ENCODE data around the gene NPC1.

DNA sequence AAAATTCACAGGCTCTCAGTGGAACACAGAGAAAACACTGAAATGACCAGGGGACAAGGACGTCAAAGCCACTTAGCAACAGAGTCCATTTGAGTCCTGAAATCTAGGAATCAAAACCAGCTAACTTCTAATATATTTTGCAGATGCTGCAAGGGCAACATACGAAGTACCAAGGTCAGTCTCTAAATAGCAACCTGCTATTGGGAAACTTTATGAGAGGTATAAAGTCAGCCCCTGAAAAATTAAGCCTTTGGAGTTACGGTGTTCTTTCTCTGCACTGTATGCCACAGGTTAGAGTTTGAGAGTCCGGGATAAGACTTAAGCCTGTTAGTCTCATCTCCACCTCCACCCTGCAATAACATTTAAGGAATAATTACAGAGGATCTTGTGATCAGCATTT, 13.3 kb downstream of the NPC1 start:
- no peak for TF ChIP-seq RFX5 (IDR thresholded peaks at IDR 0.05)
- no peak for TF ChIP-seq HOXB13 (CRISPR knock-in tag; IDR thresholded peaks at IDR 0.05; ENCODE audit: low read depth)
- TF ChIP-seq, protein P1, sequence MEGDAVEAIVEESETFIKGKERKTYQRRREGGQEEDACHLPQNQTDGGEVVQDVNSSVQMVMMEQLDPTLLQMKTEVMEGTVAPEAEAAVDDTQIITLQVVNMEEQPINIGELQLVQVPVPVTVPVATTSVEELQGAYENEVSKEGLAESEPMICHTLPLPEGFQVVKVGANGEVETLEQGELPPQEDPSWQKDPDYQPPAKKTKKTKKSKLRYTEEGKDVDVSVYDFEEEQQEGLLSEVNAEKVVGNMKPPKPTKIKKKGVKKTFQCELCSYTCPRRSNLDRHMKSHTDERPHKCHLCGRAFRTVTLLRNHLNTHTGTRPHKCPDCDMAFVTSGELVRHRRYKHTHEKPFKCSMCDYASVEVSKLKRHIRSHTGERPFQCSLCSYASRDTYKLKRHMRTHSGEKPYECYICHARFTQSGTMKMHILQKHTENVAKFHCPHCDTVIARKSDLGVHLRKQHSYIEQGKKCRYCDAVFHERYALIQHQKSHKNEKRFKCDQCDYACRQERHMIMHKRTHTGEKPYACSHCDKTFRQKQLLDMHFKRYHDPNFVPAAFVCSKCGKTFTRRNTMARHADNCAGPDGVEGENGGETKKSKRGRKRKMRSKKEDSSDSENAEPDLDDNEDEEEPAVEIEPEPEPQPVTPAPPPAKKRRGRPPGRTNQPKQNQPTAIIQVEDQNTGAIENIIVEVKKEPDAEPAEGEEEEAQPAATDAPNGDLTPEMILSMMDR (IDR thresholded peaks at IDR 0.05): no peak
- no peak for TF ChIP-seq CHD2 (IDR thresholded peaks at IDR 0.05; ENCODE audit: low read length, partially characterized antibody)
- TF ChIP-seq POLR2A (IDR thresholded peaks at IDR 0.05; ENCODE audit: low read length): no peak
- TF ChIP-seq, protein P2, sequence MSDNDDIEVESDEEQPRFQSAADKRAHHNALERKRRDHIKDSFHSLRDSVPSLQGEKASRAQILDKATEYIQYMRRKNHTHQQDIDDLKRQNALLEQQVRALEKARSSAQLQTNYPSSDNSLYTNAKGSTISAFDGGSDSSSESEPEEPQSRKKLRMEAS (IDR thresholded peaks at IDR 0.05): no peak
- TF ChIP-seq POLR2AphosphoS2 (conservative IDR thresholded peaks at IDR 0.05; ENCODE audit: low read length): no peak
- no peak for TF ChIP-seq RAD21 (conservative IDR thresholded peaks at IDR 0.05 in 1 of 2, IDR thresholded peaks at IDR 0.05 in 1 of 2)
- TF ChIP-seq, protein P3, sequence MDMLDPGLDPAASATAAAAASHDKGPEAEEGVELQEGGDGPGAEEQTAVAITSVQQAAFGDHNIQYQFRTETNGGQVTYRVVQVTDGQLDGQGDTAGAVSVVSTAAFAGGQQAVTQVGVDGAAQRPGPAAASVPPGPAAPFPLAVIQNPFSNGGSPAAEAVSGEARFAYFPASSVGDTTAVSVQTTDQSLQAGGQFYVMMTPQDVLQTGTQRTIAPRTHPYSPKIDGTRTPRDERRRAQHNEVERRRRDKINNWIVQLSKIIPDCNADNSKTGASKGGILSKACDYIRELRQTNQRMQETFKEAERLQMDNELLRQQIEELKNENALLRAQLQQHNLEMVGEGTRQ (IDR thresholded peaks at IDR 0.05): no peak
- no peak for TF ChIP-seq ESRRA (IDR thresholded peaks at IDR 0.05; ENCODE audit: borderline replicate concordance, low read length)
- no peak for TF ChIP-seq CBX8 (IDR thresholded peaks at IDR 0.05)
- TF ChIP-seq, protein P4, sequence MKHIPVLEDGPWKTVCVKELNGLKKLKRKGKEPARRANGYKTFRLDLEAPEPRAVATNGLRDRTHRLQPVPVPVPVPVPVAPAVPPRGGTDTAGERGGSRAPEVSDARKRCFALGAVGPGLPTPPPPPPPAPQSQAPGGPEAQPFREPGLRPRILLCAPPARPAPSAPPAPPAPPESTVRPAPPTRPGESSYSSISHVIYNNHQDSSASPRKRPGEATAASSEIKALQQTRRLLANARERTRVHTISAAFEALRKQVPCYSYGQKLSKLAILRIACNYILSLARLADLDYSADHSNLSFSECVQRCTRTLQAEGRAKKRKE (CRISPR knock-in tag; IDR thresholded peaks at IDR 0.05; ENCODE audit: low read depth): no peak
- TF ChIP-seq CEBPB (IDR thresholded peaks at IDR 0.05): no peak

All from A549 (cell line).